Measurements from ENCODE around the gene CTIF. TPM values are rescaled to one million over a fixed set of nuclear protein-coding genes. Genes with fewer than 3 reads are reported as not detected.

The CTIF gene
- total and polyA plus RNA-seq, 2 donors (not counting 1 experiment from before 2014, with no cell fraction given), result 27.2 to 28.1 TPM

DNA sequence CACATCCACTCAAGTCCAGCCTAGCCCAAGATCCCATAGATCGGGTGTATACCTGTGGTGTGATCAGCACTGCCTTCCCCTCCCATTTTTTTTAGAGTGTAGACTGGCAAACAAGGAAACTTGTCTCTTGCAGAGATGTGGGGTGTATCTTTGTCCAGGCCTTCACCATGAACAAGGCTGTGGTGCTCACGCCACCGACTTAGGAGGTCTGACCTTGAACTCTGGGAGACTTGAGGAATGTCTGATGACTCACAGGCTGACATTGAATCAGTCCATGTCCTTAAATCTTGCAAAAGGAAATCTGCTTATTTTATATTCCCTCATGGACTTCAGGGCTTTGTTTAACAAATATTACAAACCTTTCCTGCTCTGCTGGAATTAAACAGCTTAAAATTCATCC lies 4.5 kb upstream of the CTIF start:
- no peak overlapping the region for H2AFZ ChIP-seq (ENCODE audit: low read length)
- H3K79me2 ChIP-seq (ENCODE audit: control insufficient read depth, insufficient read depth, low read length), result peaks cover 4% of the 10 kb centered on the region
- H3K9ac ChIP-seq (ENCODE audit: insufficient read depth, low read length), result no peak overlapping the region
- peak overlapping the region; percentile 2 for H3K4me2 ChIP-seq (ENCODE audit: extremely low read depth, insufficient read depth, low read length)
- no peaks in the 10 kb centered on the region for H3K27me3 ChIP-seq (ENCODE audit: control insufficient read depth, insufficient read depth, low read length)
- no peak overlapping the region for H3K27ac ChIP-seq (ENCODE audit: insufficient read depth, low read length)
- TF ChIP-seq, protein P1, sequence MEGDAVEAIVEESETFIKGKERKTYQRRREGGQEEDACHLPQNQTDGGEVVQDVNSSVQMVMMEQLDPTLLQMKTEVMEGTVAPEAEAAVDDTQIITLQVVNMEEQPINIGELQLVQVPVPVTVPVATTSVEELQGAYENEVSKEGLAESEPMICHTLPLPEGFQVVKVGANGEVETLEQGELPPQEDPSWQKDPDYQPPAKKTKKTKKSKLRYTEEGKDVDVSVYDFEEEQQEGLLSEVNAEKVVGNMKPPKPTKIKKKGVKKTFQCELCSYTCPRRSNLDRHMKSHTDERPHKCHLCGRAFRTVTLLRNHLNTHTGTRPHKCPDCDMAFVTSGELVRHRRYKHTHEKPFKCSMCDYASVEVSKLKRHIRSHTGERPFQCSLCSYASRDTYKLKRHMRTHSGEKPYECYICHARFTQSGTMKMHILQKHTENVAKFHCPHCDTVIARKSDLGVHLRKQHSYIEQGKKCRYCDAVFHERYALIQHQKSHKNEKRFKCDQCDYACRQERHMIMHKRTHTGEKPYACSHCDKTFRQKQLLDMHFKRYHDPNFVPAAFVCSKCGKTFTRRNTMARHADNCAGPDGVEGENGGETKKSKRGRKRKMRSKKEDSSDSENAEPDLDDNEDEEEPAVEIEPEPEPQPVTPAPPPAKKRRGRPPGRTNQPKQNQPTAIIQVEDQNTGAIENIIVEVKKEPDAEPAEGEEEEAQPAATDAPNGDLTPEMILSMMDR (conservative IDR thresholded peaks at IDR 0.05 in 1 of 2, IDR thresholded peaks at IDR 0.05 in 1 of 2; ENCODE audit: low read depth in 1 of 2, low read length in 2 of 2), result no peak
- no peak for TF ChIP-seq EZH2 (IDR thresholded peaks at IDR 0.05; ENCODE audit: low read length, missing control alignments)
- H3K9me3 ChIP-seq (ENCODE audit: control insufficient read depth, insufficient read depth, low read depth, low read length), result no peaks in the 10 kb centered on the region
- peaks cover 16% of the 10 kb centered on the region for H3K4me1 ChIP-seq (ENCODE audit: control insufficient read depth, extremely low read depth, insufficient read depth, low read length)
- H4K20me1 ChIP-seq (ENCODE audit: control insufficient read depth, extremely low read depth, insufficient read depth, low read length), result no peaks in the 10 kb centered on the region
- H3K36me3 ChIP-seq (ENCODE audit: control insufficient read depth, insufficient read depth, low read length), result no peaks in the 10 kb centered on the region
- H3K4me3 ChIP-seq (replicated peaks in 1 of 4; ENCODE audit: control extremely low read depth in 1 of 4, insufficient read depth in 1 of 4, low read depth in 3 of 4, low read length in 4 of 4), result no peak overlapping the region
- DNase-seq (ENCODE audit: low read depth in 2 of 2), result peak; percentile 67 to 77

DNA sequence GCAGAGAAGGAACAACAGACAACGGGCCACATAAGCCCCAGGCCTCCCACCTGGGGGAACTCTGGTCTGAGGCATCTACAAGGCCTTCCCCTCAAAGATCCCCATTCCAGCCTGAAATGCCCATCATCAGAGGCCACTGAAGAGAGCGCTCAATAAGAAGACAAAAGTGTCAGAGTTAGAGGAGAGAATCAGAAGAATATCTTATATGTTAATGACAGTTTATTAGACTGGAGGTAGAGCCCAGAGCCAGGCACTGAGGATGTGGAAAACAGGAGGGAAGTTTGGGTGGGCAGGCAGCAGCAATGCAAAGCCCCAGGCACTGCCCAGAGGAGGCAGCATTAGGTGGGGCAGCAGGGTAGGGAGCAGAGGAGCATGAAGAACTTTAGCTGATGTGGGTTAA lies 2.9 kb upstream of the CTIF start:
- Histone ChIP-seq H3K9me3 (ENCODE audit: control insufficient read depth, insufficient read depth, low read depth, low read length) (no peaks in the 10 kb centered on the region), H3K27ac (ENCODE audit: insufficient read depth, low read length) (no peak overlapping the region), H3K4me2 (ENCODE audit: extremely low read depth, insufficient read depth, low read length) (no peak overlapping the region), H3K4me1 (ENCODE audit: control insufficient read depth, extremely low read depth, insufficient read depth, low read length) (peaks cover 5% of the 10 kb centered on the region), H4K20me1 (ENCODE audit: control insufficient read depth, extremely low read depth, insufficient read depth, low read length) (no peaks in the 10 kb centered on the region), H3K9ac (ENCODE audit: insufficient read depth, low read length) (no peak overlapping the region), H3K4me3 (replicated peaks in 1 of 4; ENCODE audit: control extremely low read depth in 1 of 4, insufficient read depth in 1 of 4, low read depth in 3 of 4, low read length in 4 of 4) (no peak overlapping the region), H3K36me3 (ENCODE audit: control insufficient read depth, insufficient read depth, low read length) (no peaks in the 10 kb centered on the region), H3K27me3 (ENCODE audit: control insufficient read depth, insufficient read depth, low read length) (no peaks in the 10 kb centered on the region), H3K79me2 (ENCODE audit: control insufficient read depth, insufficient read depth, low read length) (peaks cover 18% of the 10 kb centered on the region), H2AFZ (ENCODE audit: low read length) (no peak overlapping the region)
- DNase-seq (ENCODE audit: low read depth in 2 of 2), result no peak
- no peak for TF ChIP-seq EZH2 (IDR thresholded peaks at IDR 0.05; ENCODE audit: low read length, missing control alignments)
- TF ChIP-seq, protein P1 (conservative IDR thresholded peaks at IDR 0.05 in 1 of 2, IDR thresholded peaks at IDR 0.05 in 1 of 2; ENCODE audit: low read depth in 1 of 2, low read length in 2 of 2), result no peak

DNA sequence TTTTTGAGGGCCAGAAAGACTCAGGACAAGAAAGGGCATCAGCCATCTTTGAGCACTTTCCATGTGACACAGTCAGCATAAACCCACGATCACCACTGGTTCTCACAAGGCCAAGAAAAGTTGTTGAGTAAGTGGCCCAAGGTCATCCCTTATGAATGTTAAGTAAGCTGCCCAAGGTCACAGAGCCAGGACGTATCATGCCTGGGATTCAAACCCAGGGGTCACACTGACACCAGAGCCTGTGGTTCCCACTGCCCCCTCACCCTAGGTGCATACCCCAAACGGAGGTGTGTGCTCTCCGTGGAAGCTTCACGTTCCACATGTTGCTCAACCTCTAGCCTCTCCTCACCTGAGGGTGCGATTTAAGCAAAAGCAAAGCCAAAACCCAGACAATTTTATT lies 2.3 kb upstream of the CTIF start:
- Histone ChIP-seq H3K4me1 (ENCODE audit: control insufficient read depth, extremely low read depth, insufficient read depth, low read length) (peaks cover 6% of the 10 kb centered on the region), H3K27me3 (ENCODE audit: control insufficient read depth, insufficient read depth, low read length) (no peaks in the 10 kb centered on the region), H4K20me1 (ENCODE audit: control insufficient read depth, extremely low read depth, insufficient read depth, low read length) (no peaks in the 10 kb centered on the region), H3K4me2 (ENCODE audit: extremely low read depth, insufficient read depth, low read length) (no peak overlapping the region), H3K4me3 (replicated peaks in 1 of 4; ENCODE audit: control extremely low read depth in 1 of 4, insufficient read depth in 1 of 4, low read depth in 3 of 4, low read length in 4 of 4) (no peak overlapping the region), H3K27ac (ENCODE audit: insufficient read depth, low read length) (no peak overlapping the region), H3K36me3 (ENCODE audit: control insufficient read depth, insufficient read depth, low read length) (no peaks in the 10 kb centered on the region), H3K9me3 (ENCODE audit: control insufficient read depth, insufficient read depth, low read depth, low read length) (no peaks in the 10 kb centered on the region), H3K9ac (ENCODE audit: insufficient read depth, low read length) (no peak overlapping the region), H2AFZ (ENCODE audit: low read length) (no peak overlapping the region), H3K79me2 (ENCODE audit: control insufficient read depth, insufficient read depth, low read length) (peaks cover 20% of the 10 kb centered on the region)
- no peak for DNase-seq (ENCODE audit: low read depth in 2 of 2)
- TF ChIP-seq EZH2 (IDR thresholded peaks at IDR 0.05; ENCODE audit: low read length, missing control alignments), result no peak
- TF ChIP-seq, protein P1 (conservative IDR thresholded peaks at IDR 0.05 in 1 of 2, IDR thresholded peaks at IDR 0.05 in 1 of 2; ENCODE audit: low read depth in 1 of 2, low read length in 2 of 2), result no peak
